PC-3 (cell line): ENCODE results near the gene IRGC.

Source experiments
- EZH2 ChIP-seq: fragments of 300-600 bp; sonication (generic); IDR thresholded peaks from one replicate; pipeline ENCODE4 v1.6.1; 2017; ENCODE audit warnings: antibody characterized with exemption, mild to moderate bottlenecking, low read length; ENCODE audit not compliant: unreplicated experiment
- EZH2phosphoT487 ChIP-seq: fragments of 300-600 bp; sonication (generic); IDR thresholded peaks from 2 replicates; pipeline ENCODE4 v1.6.1; 2018; ENCODE audit warnings: mild to moderate bottlenecking, antibody characterized with exemption, low read length, borderline replicate concordance
- TF ChIP-seq, protein P1 (sequence below): fragments of 300-600 bp; sonication (generic); conservative IDR thresholded peaks from 2 replicates; pipeline ENCODE4 v1.5.1; 2017; ENCODE audit warnings: antibody characterized with exemption, low read depth, mild to moderate bottlenecking, low read length

DNA sequence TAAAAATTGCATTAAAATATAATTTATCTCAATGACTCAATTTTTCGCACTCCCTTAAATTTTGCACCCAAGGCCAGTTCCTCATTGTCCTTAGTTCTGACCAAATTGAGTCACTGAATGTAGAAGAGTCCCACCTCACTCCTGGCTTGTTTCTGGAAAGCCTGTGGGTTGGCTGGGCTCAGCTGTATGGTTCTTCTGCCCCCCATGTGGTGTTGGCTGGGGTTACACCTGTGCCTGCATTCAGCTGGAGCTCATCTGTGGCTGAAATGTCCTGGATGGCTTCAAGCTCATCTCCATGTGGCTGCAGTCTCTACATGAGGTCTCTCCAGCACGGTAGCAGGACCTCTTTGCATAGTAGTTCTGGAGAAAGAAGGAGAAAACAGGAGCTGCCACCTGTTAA, 7.2 kb upstream of the IRGC start:
- TF ChIP-seq, protein P1, sequence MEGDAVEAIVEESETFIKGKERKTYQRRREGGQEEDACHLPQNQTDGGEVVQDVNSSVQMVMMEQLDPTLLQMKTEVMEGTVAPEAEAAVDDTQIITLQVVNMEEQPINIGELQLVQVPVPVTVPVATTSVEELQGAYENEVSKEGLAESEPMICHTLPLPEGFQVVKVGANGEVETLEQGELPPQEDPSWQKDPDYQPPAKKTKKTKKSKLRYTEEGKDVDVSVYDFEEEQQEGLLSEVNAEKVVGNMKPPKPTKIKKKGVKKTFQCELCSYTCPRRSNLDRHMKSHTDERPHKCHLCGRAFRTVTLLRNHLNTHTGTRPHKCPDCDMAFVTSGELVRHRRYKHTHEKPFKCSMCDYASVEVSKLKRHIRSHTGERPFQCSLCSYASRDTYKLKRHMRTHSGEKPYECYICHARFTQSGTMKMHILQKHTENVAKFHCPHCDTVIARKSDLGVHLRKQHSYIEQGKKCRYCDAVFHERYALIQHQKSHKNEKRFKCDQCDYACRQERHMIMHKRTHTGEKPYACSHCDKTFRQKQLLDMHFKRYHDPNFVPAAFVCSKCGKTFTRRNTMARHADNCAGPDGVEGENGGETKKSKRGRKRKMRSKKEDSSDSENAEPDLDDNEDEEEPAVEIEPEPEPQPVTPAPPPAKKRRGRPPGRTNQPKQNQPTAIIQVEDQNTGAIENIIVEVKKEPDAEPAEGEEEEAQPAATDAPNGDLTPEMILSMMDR = no peak
- TF ChIP-seq EZH2phosphoT487 = no peak
- no peak for TF ChIP-seq EZH2
